OCI-LY3 (cell line): ENCODE results near the gene ZNF768.

Experiments used
- EZH2phosphoT487 ChIP-seq: fragments of 200-600 bp; shearing (Covaris generic); IDR thresholded peaks from 2 replicates; pipeline ENCODE4 v1.6.1; 2018; ENCODE audit warnings: antibody characterized with exemption, mixed run types, low read depth
- TF ChIP-seq, protein P1 (sequence below): fragments of 200-600, 300-600 bp; sonication (generic); IDR thresholded peaks from 2 replicates; pipeline ENCODE4 v1.5.1; 2014; ENCODE audit warnings: antibody characterized with exemption, low read length, low read depth

DNA sequence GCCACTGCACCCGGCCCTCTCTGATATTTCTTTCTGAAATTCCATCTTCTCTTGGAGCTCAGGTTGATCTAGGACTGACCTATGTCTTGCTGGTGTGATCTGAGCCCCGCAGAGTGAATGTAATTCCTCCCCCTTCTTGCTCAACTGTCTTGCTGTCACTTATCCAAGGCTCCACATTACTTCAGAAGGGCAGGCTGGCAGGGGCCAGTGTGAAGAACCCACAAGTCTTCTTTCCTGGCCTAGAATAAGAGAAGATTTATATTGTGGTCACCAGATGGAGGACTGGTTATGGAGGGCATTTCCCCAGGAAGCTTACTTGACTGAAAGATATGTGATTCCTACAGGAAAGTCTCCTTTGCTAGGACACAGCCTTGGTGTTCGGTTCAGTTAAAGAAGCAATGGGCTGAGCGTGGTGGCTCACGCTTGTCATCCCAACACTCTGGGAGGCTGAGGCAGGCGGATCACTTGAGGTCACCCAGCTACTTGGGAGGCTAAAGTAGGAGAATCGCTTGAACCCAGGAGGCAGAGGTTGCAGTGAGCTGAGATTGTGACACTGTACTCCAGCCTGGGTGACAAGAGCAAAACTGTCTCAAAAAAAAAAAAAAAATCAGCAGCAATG lies 40.4 kb downstream of the ZNF768 start:
- TF ChIP-seq, protein P1, sequence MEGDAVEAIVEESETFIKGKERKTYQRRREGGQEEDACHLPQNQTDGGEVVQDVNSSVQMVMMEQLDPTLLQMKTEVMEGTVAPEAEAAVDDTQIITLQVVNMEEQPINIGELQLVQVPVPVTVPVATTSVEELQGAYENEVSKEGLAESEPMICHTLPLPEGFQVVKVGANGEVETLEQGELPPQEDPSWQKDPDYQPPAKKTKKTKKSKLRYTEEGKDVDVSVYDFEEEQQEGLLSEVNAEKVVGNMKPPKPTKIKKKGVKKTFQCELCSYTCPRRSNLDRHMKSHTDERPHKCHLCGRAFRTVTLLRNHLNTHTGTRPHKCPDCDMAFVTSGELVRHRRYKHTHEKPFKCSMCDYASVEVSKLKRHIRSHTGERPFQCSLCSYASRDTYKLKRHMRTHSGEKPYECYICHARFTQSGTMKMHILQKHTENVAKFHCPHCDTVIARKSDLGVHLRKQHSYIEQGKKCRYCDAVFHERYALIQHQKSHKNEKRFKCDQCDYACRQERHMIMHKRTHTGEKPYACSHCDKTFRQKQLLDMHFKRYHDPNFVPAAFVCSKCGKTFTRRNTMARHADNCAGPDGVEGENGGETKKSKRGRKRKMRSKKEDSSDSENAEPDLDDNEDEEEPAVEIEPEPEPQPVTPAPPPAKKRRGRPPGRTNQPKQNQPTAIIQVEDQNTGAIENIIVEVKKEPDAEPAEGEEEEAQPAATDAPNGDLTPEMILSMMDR = no peak
- no peak for TF ChIP-seq EZH2phosphoT487
